HG02642 (cell line): ENCODE measurements around the gene EIF4E3.

Experiments
- ATAC-seq: cut with Tn5 transposase; IDR thresholded peaks from one replicate; pipeline ENCODE4 v1.9.1; 2021; ENCODE audit warnings: mild to moderate bottlenecking; ENCODE audit not compliant: unreplicated experiment, poor library complexity

Gene EIF4E3

DNA sequence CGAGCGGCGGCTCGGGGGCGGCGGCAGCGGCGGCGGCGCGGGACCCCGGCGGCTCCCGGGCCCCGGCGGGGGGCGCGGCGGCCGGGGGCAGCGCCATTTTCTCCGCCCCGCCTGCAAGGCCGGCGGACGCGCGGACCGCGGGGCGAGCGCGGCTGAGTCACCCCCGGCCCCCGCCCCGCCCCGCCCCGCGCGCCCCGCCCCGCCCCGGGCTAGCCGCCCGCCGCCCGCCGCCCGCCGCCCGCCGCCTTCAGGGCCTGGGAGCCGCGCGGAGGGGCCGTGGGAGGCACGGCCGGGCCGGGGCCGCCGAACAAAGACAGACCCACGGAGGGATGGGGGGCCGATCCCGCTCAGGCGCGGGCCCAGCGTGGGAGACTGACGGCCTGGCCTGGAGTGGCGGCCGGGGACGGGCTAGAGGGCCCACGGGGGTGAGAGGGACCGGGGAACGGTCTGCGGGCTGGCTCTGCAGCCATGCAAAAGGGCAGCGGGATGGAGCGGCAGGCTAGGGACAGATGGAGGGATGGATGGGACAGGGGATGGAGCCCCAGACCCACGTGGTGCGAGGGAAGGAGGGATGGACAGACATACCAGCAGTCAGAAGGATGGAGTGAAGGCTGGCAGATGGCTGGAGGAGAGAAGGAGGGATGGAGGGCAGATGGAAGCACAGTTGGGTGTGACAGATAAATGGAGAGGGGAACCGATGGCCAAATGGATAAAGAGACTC lies at the start of gene EIF4E3:
TSS of gene EIF4E3 (minus strand) at position 132 of the 721 bp plus-strand sequence. CDS start at position 97, 35 bp downstream.
- peak; percentile 59 for ATAC-seq

DNA sequence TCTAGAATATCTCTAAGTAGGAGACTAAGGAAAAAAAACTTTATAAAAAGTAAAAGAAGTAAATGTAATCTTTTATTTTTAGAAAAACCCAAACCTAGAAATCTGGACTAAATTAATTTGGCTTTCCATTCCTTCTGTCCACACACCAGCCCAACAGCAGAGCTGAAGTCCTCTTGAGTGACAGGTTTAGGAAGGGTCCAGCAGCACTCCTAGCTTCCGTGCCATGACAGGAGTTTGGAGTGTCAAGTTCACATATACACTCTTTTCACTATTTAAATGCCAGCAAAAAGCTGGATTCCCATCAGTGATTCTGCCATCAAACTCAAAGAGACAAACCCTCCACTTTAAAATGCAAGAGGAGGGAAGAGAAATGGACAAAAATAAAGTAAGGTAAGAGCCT lies 46.7 kb upstream of the EIF4E3 start:
- no peak for ATAC-seq

DNA sequence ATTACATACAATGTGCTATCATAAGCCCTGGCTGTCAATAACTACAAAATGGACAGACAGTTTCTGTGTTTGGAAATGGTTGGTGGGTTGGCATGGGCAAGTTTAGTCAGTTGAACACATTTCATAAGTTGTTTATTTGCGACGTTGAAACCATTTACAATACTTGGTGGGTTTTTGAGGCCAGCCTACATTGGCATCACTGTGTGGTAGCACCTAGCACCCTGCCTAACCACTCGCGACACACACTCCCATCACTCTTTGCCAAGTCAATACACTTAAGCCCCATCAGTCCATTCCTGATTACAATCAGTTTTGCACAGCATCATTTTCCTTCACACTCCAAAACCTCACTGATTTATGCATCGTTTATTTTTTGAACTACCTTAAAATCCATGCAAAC lies 45.9 kb upstream of the EIF4E3 start:
- ATAC-seq: no peak

DNA sequence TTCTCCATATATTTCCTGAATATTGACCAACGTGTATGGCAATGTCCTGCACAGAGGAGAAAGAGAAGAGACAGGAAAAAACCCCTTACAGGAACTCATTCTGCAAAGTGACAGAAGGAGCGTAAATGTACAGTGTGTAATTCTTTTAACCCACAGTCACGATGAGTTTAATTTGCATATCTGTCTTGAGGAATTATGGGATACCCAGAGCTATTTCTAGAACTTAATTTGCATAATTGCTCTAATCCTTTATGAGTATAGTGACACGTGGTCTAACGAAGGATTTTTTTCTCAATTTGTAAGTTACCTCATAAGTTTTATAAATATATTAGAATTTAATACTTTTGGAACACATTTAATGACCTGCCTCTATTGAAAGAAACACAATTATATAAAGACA lies 38.2 kb upstream of the EIF4E3 start:
- ATAC-seq: no peak

- ATAC-seq: no peak
Measured at GRCh38 chr3:71760140-71760539, 34.9 kb upstream of the EIF4E3 start.

DNA sequence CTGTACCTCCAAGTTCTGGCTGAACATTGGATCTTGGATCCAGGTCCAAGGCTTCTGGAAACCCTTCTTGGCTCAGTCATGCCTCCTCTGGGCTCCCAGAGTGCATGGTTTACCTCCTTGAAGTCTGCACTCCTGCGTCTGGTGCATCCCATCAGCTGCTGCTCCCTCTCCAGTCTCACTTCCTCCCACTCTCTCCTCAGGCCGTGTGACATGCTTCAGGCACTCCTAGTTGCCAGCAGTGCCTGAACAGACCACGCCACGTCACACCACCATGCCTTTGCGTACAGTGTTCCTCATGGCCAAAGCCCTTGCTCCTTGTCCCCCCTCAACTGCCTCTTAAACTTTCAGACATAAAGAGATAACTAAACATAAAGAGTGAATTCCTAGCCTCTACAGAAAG lies 34.2 kb upstream of the EIF4E3 start:
- ATAC-seq: no peak

DNA sequence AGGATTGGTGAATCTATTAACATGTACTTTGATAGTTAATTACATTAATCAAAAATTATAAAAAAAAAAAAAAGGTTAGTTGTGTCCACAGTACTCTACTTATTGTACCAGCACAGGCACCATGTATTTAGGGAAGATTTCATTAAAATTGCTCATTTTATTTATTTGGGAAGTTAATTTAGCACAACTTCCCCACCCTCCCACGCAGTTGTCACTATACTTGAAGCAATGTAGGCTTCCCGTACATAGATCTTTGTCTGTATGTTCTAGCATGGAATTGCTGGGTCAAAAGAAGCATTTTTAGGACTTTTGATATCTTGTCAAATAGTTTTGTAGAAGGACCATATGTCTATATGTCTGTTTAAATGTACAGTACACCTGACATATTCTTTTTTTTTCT lies 32.9 kb upstream of the EIF4E3 start:
- ATAC-seq: no peak

GRCh38 chr3:71754610-71755253 lies 29.5 kb upstream of the EIF4E3 start:
- ATAC-seq: no peak

DNA sequence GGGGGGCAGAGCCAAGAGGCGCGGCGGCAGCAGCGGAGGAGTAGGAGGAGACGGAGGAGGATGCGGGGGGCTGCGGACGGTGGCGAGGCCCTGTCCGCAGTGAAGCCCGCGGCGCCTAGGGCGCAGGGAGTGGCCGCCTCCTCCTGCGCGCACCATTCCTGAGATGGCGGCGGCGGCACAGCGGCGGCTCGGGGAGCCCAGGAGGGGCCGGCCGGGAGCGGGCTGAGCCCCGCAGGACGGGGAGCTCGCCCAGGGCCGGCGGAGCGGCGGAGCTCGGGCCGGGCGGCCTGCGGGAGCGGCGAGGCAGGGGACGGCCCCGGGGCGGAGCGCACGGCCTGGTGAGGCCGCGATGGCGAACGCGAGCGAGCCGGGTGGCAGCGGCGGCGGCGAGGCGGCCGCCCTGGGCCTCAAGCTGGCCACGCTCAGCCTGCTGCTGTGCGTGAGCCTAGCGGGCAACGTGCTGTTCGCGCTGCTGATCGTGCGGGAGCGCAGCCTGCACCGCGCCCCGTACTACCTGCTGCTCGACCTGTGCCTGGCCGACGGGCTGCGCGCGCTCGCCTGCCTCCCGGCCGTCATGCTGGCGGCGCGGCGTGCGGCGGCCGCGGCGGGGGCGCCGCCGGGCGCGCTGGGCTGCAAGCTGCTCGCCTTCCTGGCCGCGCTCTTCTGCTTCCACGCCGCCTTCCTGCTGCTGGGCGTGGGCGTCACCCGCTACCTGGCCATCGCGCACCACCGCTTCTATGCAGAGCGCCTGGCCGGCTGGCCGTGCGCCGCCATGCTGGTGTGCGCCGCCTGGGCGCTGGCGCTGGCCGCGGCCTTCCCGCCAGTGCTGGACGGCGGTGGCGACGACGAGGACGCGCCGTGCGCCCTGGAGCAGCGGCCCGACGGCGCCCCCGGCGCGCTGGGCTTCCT lies 28.8 kb upstream of the EIF4E3 start, which contains the start of gene GPR27:
TSS of gene GPR27 (plus strand) at position 155 of the 909 bp plus-strand sequence. CDS start at position 350, 195 bp downstream.
- no peak for ATAC-seq

- no peak for ATAC-seq
Measured at GRCh38 chr3:71752831-71753700, 27.9 kb upstream of the EIF4E3 start.

GRCh38 chr3:71751602-71752001 lies 26.4 kb upstream of the EIF4E3 start:
- ATAC-seq: no peak

- no peak for ATAC-seq
Measured at GRCh38 chr3:71744738-71745137, 19.5 kb upstream of the EIF4E3 start.

DNA sequence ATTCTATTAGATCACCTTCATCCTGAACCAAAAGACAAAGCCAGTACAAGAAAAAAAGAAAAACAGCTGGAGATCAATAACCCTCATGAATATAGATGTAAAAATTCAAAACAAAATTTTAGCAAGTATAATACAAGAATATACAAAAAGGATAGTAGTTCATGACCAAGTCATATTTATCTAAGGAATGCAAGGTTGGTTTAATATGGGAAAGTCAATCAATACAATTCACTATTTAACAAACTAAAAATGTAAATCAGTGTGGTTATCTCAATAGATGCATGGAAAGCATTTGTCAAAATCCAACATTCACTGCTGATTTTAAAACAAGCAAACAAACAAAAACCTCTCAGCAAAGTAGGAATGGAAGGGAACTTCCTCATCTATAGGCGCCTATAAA lies 17.4 kb upstream of the EIF4E3 start:
- ATAC-seq: no peak

DNA sequence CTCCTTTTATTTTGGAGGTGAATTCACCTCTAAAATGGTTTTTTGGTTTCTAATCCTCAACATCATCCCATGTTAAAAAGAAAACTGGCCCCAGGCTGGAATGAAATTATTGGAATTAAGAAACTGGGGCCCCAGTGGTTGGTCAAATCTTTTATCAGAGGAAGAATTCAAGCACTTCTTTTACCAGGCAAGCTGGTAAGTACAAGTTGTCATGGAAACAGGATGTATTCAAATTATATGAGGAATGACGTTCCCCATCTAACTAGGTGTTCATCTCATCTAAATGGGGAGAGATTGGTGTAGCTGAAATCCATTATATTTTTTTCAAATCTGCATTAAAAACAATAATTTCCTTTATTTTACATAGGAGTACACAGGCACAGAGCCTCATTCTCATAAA lies 9.7 kb upstream of the EIF4E3 start:
- ATAC-seq: no peak

GRCh38 chr3:71733319-71733718 lies 8.1 kb upstream of the EIF4E3 start:
- ATAC-seq: no peak

- ATAC-seq: no peak
Measured at GRCh38 chr3:71732637-71733036, 7.4 kb upstream of the EIF4E3 start.

GRCh38 chr3:71728632-71729342 lies 3.6 kb upstream of the EIF4E3 start:
- ATAC-seq: no peak

DNA sequence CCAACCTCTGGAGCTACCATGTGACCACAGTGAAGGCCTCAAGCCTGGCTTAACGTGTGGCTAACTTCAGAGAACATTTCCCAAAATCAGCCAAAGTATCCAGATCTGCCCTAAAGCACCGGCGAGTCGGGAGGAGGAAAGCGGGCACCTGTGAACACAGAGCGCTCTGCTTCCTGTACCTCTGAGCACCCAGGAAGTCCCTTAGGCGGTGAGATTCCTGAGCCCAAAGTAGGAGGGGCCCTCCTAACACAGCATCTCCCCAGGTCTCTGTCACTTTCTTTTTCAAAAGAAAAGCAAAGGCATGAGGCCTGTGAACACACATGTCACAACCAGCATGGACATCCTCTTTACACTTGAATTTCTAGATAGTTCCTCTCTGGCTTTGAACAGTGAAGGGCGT lies 944 bp upstream of the EIF4E3 start:
- ATAC-seq: no peak

DNA sequence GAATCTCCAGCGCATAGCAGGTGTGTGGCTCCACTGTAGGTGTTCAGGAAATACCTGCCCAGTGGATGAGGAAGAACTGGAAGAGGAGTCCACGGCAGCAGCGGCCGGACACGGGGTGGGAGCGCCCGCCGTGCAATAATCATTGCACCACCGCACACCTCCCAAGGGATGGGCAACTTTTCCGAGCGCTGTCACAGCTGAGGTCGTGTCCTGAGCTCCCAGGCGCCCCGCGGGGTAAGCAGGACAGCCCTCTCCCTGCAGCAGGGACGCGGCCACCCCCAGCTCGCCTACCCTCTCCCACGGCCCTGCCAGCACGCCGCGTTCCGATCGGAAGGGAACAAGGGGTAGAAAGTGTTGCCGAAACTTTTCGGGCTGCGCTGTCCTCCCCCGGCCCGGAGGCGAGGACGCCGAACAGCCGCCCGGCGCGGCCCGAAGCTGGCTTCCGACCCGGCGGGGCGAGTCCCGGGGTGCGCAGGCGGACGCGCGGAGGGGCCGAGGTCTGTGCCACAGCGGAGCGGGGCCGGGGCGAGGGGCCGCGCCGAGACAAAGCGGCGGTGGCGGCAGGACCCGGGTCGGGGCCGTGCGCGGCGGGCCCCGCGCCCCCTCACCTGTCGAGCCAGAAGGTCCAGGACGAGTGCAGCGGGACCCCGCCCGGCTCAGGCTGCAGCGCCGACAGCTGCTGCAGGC lies 475 bp downstream of the EIF4E3 start:
- ATAC-seq: peak; percentile 49
